Activated CD4-positive, alpha-beta T cell treated with anti-CD3 and anti-CD28 coated beads for 24 hours (primary cell): ENCODE results near the gene EDIL3.
A peak's percentile ranks its signal among the peaks of the same experiment; 100 is the strongest.

ENCODE experiments used
- DNase-seq, 2 donors: peaks; one replicate each; pipeline ENCODE4 v3.0.0-alpha.2; 2020; ENCODE audit warnings: low read depth in 2 of 2

The EDIL3 gene

DNA sequence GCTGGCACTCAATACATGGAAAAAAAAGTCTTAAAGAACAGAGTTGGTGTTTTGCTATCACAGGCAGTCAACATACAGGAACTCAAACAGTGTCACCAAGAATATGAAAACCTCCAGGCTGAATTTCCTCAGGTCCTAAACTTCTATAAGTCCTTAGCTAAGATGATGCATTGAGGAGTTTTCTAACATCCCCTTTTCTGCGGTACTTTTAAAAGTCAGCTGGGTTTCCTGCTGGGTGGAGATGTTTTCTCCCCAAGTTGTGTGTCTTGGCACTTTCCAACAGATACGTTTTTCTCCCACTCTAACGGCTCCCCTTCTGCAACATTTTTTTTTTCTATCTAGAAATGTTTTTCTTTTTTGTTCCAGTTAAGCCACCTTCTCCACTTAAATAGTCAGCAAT, 419.2 kb downstream of the EDIL3 start:
- no peak for DNase-seq

DNA sequence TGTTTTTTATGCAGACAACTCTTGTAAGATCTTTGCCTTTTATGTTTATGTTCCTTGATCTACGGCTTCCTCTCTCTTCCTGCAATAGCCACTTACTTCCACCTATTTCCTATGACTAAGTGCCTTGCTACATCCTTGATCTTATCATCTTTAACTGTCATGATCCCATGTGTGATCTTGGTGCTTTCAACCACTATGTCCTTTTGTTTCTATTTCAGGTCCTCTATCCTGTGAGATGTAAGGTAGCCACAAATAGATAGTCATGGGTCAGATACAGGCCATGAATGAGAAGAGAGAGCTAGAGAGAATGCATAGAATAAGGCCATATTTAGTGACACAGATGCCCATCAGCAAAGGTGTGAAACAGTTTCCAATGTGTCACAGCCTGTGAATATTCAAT, 420.4 kb downstream of the EDIL3 start:
- no peak for DNase-seq

GRCh38 chr5:83957188-83957587, 427.5 kb downstream of the EDIL3 start:
- DNase-seq, result no peak

DNA sequence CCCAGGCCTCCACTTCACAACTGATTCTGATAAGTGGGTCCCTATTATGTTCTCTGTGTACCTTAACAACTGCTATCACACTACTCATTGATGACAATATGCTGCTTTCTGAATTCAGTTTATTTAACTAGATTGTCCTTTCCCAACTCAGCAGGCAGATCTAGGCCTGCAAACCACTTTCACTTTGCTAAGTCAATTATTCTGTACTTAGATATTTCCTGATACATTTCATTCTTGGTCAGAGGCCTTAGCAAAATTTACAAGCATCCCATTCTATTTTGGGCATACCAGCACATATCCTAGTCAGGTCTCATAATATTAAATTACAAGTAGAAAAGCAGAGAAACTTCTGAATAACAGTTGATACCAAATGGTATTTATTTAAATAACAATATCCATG, 428.3 kb downstream of the EDIL3 start:
- DNase-seq, result no peak

- no peak for DNase-seq
Measured at GRCh38 chr5:83955916-83956315, 428.8 kb downstream of the EDIL3 start.

- DNase-seq, result no peak
Measured at GRCh38 chr5:83947763-83948162, 436.9 kb downstream of the EDIL3 start.

DNA sequence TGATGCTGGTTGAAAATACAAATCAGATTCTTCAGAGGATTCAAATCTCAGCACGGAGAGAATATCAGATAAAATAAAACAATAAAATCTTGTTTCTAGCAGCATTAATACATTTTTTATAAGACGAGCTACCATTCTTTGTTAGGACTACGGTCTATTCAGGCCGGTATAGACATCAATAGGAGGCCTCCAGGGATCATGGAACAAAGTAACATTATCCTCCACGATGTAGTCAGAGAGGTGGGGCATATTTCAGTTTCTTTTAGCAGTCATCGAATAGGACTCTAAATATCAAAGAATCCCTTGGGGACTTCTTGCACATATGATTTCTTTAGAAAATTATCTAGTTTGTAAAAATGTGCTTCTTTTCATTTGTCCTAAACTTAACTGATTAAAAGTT, 438.2 kb downstream of the EDIL3 start:
- DNase-seq, result no peak

DNA sequence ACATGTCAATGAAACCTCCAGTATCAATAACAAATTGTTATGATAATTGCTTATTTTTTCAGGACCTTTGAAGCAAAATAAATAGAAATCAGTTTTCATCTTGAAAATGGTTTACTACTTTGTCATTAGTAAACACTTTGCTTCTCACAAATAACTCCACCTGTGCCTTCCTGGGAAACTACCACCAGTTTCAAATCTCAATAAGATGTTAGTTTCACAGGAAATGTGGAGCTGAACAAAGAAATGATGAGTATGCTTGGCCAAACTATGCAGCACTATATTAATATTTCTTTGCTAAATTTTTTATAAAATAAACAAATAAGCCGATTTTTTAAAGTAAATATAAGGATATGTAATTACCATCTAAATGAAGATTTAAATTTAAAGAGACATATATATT, 442.5 kb downstream of the EDIL3 start:
- DNase-seq, result no peak

DNA sequence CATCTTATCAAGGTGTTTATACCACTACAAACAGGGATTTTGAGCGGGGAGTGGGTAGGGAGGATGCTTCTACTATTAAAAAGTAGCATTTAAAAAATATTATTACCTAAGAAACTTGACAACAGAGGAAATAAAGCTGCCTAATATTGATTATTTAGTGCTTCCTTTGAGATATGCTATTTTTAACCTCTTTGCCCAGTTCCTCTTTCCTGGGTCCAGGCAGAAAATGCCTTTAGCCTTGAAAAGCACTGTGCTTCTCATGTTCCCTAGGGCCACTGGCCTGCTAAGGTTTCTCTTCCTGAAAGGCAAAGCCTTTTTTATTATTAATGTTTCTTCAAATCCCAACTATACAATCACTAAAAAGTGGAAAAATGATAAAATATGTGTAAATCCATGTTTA, 446.8 kb downstream of the EDIL3 start:
- no peak for DNase-seq

DNA sequence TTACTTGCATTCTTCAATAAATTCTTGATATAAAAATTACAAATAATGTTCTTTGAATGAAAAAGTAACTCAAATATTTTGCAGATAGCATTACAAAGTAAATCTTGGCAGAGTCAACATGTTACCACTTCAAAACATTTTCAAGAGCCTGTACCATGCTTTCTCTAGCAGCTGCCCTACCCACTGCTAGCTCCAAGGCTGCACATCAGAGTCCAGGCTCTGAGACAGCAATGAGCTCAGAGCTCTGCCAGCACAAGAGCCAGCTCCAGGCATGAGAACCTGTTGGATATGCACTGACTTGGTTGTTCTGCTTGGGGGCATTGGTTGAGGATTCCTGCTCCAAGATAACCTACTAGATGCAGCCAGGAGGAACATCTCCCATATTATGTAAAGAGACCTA, 452.7 kb downstream of the EDIL3 start:
- DNase-seq, result no peak

- peak; percentile 19 to 25 for DNase-seq
Measured at GRCh38 chr5:83927140-83927733, 457.4 kb downstream of the EDIL3 start.

DNA sequence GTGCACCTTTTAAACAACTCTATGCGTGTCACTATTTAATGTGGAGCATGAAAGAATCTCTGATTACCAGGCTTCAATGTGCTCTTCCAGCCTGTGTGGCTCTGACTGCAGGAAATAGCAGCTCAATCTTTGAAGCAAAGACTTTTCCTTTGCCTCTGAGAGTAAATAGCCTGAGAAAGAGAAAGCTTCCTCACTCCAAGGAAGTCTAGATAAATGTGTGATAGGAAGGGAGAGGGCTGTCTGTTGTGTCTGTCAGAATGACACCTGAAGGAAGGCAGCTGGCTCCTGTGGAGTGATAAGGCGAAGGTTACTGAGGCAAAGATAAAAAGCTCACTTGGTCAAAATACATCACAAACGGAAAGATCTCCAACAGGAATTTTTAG, 458.7 kb downstream of the EDIL3 start:
- DNase-seq, result no peak

DNA sequence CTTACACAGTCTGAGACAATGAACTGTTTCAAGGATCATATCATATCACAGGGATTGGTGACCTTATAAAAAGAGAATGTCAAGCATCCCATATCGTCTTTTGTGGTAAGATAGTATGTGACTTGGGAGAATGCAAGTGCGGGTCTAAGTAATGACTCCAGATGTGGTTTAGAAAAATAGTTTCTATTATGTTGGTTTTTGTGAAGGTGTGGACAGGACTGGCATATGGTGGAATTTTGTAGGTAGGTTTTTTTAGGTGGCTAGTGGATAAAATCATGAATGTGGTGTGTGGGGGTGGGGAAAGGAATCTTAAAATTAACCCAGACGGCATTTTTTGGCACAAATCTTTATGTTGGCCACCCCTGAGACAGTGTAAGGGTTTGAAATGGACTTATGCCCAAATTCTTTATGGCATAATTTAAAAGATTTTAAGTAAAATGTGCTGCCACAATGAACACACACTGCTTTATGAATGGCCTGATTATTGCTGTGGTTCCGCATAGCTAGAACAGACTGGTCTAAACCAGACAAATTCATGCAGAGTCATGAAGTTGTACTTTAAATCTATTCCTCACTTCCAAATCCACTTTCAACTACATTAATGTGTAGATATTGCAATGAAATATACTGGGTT, 459.2 kb downstream of the EDIL3 start:
- DNase-seq, result no peak

DNA sequence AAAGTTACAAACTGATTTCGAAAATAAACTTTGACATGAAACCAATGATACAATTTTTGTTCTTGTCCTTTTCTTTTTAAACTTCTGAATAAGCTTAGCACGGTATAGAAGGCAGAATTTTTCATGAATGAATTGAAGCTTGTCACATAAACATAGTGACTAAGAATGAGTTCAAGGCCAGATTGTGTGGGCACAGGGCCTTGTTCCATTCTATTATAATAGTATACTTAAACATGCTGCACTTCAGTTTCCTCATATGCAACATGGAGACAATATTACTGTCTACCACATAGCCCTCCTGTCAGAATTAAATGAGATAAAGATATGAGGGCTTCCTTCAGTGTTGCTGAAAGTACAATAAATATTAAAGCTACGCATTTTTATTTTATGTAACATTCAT, 459.8 kb downstream of the EDIL3 start:
- no peak for DNase-seq

DNA sequence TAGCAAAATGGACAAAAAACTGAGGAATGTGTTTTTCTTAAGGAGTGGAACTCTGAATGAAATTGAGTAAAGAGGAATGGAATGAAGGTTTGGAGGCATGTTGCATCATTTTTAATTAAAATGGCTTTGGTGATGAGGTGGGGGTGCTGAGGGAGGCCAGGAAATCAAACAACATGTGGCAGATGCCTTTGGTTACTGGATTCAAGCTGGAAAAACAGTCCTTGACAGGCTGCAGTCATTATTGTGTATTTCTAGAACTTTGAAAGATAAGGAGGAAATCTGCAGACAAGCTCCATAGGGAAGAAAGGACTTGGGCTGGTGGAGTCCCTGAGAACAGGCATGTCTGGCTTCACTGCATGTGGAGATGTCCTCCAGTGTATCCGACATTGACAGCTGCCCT, 460.5 kb downstream of the EDIL3 start:
- DNase-seq, result no peak

DNA sequence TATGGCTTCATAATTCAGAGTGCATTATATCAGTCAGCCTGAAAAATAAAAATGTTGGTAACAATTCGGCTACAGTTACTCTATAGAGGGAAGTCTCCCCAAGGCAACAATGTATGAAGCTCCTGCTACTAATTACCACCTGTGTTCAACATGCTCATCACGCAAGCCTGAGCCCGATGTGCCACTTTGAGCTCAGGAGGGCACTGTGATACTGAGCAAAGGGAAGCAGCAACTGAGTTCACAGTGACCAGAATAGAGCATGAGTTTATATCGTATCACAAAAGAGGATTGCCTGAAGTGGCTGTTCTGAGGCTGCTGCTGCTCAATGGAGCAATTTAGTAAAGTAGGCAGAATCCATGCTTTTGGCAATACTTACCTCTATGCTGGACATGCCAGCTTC, 462.0 kb downstream of the EDIL3 start:
- no peak for DNase-seq

DNA sequence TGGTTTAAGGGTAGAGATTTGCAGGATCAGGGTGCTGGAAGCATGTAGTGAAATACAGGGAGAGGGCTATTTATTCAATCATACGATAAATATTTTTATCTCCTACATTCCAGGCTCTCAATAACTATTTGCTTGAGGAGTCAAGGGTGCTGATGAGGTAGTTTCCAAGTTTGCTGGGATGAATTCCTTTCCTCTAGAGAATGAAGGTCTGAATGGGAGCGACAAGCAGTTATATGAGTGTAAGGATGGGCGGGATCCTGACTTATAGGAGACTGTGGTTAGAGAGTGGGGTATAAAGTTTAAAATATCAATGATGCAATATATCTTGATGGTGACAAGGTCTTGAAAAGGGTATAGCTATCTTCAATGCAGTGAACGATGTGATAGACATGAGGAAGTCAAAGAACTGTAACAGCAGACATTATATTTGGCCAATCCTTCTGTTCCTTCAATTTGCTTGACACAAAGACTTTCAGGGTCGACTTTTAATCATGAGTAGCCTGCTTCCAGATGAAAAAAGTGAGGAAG, 462.9 kb downstream of the EDIL3 start:
- no peak for DNase-seq

DNA sequence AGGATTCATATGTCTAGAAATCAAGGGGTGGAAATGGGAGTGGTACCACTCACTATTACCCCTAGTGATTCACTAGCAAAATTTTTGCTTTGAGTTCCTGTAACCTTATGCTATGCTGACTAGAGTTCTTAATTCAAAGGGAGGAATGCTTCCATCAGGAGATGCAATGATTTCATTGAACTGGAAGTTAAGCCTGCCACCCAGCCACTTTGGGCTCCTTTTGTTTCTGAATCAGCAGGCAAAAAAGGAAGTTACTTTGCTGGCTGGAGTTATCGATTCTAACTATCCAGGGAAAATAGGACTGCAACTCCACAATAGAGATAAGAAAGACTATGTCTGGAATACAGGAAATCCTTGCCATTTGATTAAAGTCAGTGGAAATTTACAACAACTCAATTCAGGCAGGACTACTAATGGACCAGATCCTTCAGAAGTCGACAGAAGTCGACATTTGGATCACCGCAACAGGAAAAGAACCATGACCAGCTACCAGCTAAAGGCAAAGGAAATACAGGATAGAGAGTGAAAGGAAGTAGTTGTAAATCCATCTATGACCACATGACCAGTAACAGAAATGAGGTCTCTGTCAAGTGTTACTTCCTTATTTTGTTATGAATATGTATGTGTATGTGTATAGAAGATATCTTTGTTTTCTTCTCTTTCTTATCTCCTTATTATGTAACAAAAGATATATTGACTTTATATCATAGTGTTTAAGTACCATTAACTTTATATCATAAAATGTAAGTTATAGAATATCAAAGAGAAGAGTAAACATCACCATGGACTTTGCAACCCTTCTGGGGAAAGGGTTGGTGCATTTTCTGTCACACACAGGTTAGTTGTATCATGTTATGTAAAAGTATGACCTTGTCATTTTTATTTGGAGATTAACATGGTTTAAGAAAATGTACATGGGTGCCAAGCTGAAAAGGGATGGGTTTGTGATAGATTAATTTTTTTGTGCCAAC, 465.3 kb downstream of the EDIL3 start:
- no peak for DNase-seq

DNA sequence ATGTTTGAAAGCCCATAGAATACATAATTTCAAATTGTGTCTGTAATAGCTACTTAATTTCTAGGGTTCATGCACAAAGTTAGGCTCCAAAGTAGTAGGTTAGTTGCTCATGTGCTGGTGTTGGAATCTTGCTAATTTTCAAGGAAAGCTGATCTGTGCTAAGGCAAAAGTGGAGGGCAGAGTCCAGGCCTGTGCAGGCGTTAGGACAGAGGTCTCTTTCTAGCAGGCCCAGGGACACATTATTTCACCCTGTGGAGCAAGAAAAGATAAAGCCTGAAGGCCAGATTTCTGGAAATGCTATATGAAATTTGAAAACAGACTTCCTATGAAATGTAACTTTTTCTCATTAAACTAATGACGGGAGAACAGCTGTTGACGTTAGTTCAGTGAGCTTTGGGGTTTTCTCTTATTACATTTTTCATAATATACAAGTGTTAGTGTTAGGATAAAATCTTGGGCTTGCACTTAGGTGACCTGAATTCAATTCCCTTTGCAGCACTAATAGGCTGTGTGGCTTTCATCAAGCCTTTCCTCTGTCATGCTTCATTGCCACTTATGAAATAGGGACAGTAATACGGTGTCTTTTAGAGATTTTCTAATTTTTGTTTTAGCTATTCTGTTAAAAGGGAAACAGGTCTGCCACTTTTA, 467.3 kb downstream of the EDIL3 start:
- no peak for DNase-seq

- DNase-seq, result no peak
Measured at GRCh38 chr5:83914662-83915418, 469.8 kb downstream of the EDIL3 start.

DNA sequence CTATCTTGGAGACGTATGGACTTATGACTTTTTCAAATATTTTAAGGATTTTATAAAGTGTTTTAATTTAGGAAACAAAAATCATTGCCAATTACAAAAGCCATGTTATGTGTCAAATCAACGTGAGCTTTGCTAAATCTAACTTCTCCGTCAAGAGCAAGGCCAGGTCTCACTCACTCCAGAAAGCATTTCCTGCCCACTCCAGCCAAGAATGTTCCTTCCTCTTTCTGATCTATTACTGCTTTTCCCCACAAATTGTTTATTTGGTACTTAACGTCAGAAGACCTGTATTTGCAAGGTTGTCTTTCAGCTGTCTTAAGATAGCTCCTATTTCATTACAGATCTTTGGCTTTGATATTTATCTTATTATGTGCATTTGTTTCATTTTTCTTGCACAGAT, 470.5 kb downstream of the EDIL3 start:
- DNase-seq, result no peak
